Measurements from ENCODE around the gene OR5M8.

DNA sequence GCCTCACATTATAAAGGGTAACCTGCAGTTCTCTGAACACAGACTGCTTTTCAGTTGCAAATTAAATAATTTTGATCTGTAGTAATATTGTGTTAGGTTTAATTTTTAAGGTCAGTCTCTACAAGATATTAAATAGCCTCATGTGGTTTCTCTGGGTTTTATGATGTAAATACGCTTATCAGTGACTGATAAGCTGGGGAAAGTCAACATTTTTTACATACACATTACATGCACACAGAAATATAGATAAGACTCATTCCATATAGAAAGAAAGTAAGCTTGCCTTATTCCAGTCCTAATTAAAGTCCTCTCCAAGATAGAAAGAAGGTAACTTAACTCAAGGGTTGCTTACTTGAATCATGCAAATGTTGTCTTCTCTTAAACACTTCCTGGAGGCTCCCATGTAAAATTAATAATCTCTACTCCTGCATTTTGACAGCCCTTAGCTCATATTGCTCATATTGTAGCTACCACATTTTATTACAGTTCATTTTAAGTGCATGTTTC, 16.4 kb downstream of the OR5M8 start:
- TF ChIP-seq CTCF (IDR thresholded peaks at IDR 0.05): no peak
- no peak for TF ChIP-seq EP300 (IDR thresholded peaks at IDR 0.05)
- TF ChIP-seq POLR2A (IDR thresholded peaks at IDR 0.05): no peak

Data from suprapubic skin (tissue), 3 donors.